ENCODE results near the gene ZNF768. TPM values are rescaled to one million over a fixed set of nuclear protein-coding genes. Genes with fewer than 3 reads are reported as not detected.
A peak's percentile ranks its signal among the peaks of the same experiment; 100 is the strongest.

ZNF768 gene
- total and polyA plus RNA-seq, 2 of the 13 experiments (the other 11 are each of a cell fraction or from before 2014, with no cell fraction given): 26.7 to 34.4 TPM

- TF ChIP-seq ZNF777 (CRISPR knock-in tag; IDR thresholded peaks at IDR 0.05): no peak; the same call in 1 of the 2 replicates
- TF ChIP-seq ZNF576 (CRISPR knock-in tag; IDR thresholded peaks at IDR 0.05): 0 out of 2 replicates have a peak, but pooled peaks have one; percentile 61
- TF ChIP-seq ZBTB39 (CRISPR knock-in tag; IDR thresholded peaks at IDR 0.05): 0 out of 2 replicates have a peak, but pooled peaks have one; percentile 41
- peak; percentile 42; the same call in 1 of the 2 replicates for TF ChIP-seq MEIS2 (CRISPR knock-in tag; IDR thresholded peaks at IDR 0.05)
- no peak for TF ChIP-seq CC2D1A (CRISPR knock-in tag; IDR thresholded peaks at IDR 0.05)
- TF ChIP-seq ZBTB21 (CRISPR knock-in tag; IDR thresholded peaks at IDR 0.05): no peak
- 0 out of 2 replicates have a peak, but pooled peaks have one; percentile 37 for TF ChIP-seq ZNF543 (CRISPR knock-in tag; IDR thresholded peaks at IDR 0.05)
- no peak for TF ChIP-seq SETDB1 (CRISPR knock-in tag; IDR thresholded peaks at IDR 0.05; ENCODE audit: borderline replicate concordance)
- peak; percentile 90; the same call in 1 of the 2 replicates for TF ChIP-seq TFDP1 (CRISPR knock-in tag; IDR thresholded peaks at IDR 0.05; ENCODE audit: borderline replicate concordance)
- TF ChIP-seq TERF1 (CRISPR knock-in tag; IDR thresholded peaks at IDR 0.05): no peak
- peak; percentile 45; the same call in 1 of the 2 replicates for TF ChIP-seq ZNF614 (CRISPR knock-in tag; IDR thresholded peaks at IDR 0.05; ENCODE audit: borderline replicate concordance)
- TF ChIP-seq KLF13 (CRISPR knock-in tag; IDR thresholded peaks at IDR 0.05): no peak
- no peak; the same call in 1 of the 2 replicates for TF ChIP-seq MTERF4 (CRISPR knock-in tag; IDR thresholded peaks at IDR 0.05)
- TF ChIP-seq SRSF1 (optimal IDR thresholded peaks at IDR 0.05; ENCODE audit: low read depth, low read length): no peak
- peak; percentile 85 for TF ChIP-seq KDM5B (CRISPR knock-in tag; IDR thresholded peaks at IDR 0.05; ENCODE audit: borderline replicate concordance)
- no peak; the same call in 1 of the 2 replicates for TF ChIP-seq ZNF605 (CRISPR knock-in tag; IDR thresholded peaks at IDR 0.05)
- no peak for TF ChIP-seq CSRNP2 (CRISPR knock-in tag; conservative IDR thresholded peaks at IDR 0.05; ENCODE audit: low read depth)
- TF ChIP-seq GATAD2A (CRISPR knock-in tag; IDR thresholded peaks at IDR 0.05): peak; percentile 55
- no peak for TF ChIP-seq TEF (CRISPR knock-in tag; IDR thresholded peaks at IDR 0.05)
- TF ChIP-seq ZNF792 (CRISPR knock-in tag; IDR thresholded peaks at IDR 0.05): peak; percentile 87; the same call in 1 of the 2 replicates
- TF ChIP-seq ZNF432 (CRISPR knock-in tag; IDR thresholded peaks at IDR 0.05; ENCODE audit: borderline replicate concordance): no peak
- no peak for TF ChIP-seq CBX5 (CRISPR knock-in tag; IDR thresholded peaks at IDR 0.05; ENCODE audit: borderline replicate concordance)
- TF ChIP-seq ZBTB7A (CRISPR knock-in tag; IDR thresholded peaks at IDR 0.05): peak; percentile 57; the same call in 1 of the 2 replicates
These were observed 9.4 kb upstream of the ZNF768 start (continued) for GRCh38 chr16:30535777-30536190.

Measured in HepG2 (cell line).